GM06990 (cell line): Measurements from ENCODE around the gene LSM2.
"Not testable (repeated sequence)": the region's sequence is repeated elsewhere in the genome, so short reads cannot be mapped to it uniquely, and the experiment has no call there.

Source experiments
- DNase-seq: peaks from one replicate; pipeline ENCODE4 v3.0.0-alpha.2; 2011; ENCODE audit not compliant: insufficient read length; ENCODE audit errors: extremely low read depth
- H3K27me3 ChIP-seq: replicated peaks from 2 replicates; pipeline ENCODE4 v1.6.0; 2011; ENCODE audit warnings: low read length; ENCODE audit not compliant: control insufficient read depth, insufficient read depth
- H3K36me3 ChIP-seq: 2 replicates; pipeline ENCODE4 v1.5.1; 2011; ENCODE audit warnings: low read length; ENCODE audit not compliant: control insufficient read depth, insufficient read depth
- H3K4me3 ChIP-seq: replicated peaks from 2 replicates; pipeline ENCODE4 v1.5.1; 2011; ENCODE audit warnings: low read depth, mild to moderate bottlenecking, control low read depth, low read length
- CTCF ChIP-seq: IDR thresholded peaks from 2 replicates; pipeline ENCODE4 v1.5.1; 2011; ENCODE audit warnings: low read length, control low read depth, mild to moderate bottlenecking, inconsistent platforms; ENCODE audit not compliant: insufficient read depth, poor library complexity, severe bottlenecking

Gene LSM2

GRCh38 chr6:31844507-31844906 is 37.7 kb upstream of the LSM2 start:
- DNase-seq, result no peak
- no peaks in the 10 kb centered on the region for H3K27me3 ChIP-seq
- TF ChIP-seq CTCF, result no peak
- H3K36me3 ChIP-seq, result peaks cover 4% of the 10 kb centered on the region
- no peak overlapping the region for H3K4me3 ChIP-seq

- no peak for TF ChIP-seq CTCF
- Histone ChIP-seq H3K27me3 (no peaks in the 10 kb centered on the region), H3K4me3 (no peak overlapping the region), H3K36me3 (peaks cover 19% of the 10 kb centered on the region)
- no peak for DNase-seq
Observed at GRCh38 chr6:31842053-31842452, 35.3 kb upstream of the LSM2 start.

GRCh38 chr6:31839779-31840126 is 33.0 kb upstream of the LSM2 start:
- H3K36me3 ChIP-seq, result peaks cover 19% of the 10 kb centered on the region
- H3K4me3 ChIP-seq, H3K27me3 ChIP-seq, DNase-seq: not testable (repeated sequence)

GRCh38 chr6:31838968-31839367 is 32.2 kb upstream of the LSM2 start:
- Histone ChIP-seq H3K4me3 (peak overlapping the region; percentile 8; the same call in 1 of the 2 replicates), H3K36me3 (peaks cover 19% of the 10 kb centered on the region), H3K27me3 (no peaks in the 10 kb centered on the region)
- no peak for TF ChIP-seq CTCF
- DNase-seq, result no peak

- DNase-seq, H3K27me3 ChIP-seq: not testable (repeated sequence)
- Histone ChIP-seq H3K36me3 (peaks cover 19% of the 10 kb centered on the region), H3K4me3 (peak overlapping the region; percentile 78)
Observed at GRCh38 chr6:31838114-31838553, 31.4 kb upstream of the LSM2 start.

- TF ChIP-seq CTCF, result no peak
- Histone ChIP-seq H3K36me3 (peaks cover 19% of the 10 kb centered on the region), H3K27me3 (no peaks in the 10 kb centered on the region), H3K4me3 (peak overlapping the region; percentile 78)
- no peak for DNase-seq
Observed at GRCh38 chr6:31837369-31838113, 30.8 kb upstream of the LSM2 start.
